ENCODE results near the gene HTR4.
"Not testable (repeated sequence)": the region's sequence is repeated elsewhere in the genome, so short reads cannot be mapped to it uniquely, and the experiment has no call there.

The HTR4 gene

GRCh38 chr5:148469501-148469935, 184.8 kb downstream of the HTR4 start:
- no peak for DNase-seq

DNA sequence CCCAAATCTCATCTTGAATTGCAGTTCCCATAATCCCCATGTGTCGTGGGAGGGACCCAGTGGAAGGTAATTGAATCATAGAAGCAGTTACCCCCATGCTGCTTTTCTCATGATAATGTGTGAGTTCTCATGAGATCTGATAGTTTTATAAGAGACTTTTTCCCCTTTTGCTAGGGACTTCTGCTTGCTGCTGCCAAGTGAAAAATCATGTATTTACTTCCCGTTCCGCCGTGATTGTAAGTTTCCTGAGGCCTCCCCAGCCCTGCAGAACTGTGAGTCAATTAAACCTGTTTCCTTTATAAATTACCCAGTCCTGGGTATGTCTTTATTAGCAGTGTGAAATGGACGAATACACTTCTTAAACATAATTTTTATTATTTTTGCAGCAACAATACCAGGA, 185.6 kb downstream of the HTR4 start:
- DNase-seq = not testable (repeated sequence)

- no peak for DNase-seq
These were observed 186.4 kb downstream of the HTR4 start for GRCh38 chr5:148467958-148468357.

DNA sequence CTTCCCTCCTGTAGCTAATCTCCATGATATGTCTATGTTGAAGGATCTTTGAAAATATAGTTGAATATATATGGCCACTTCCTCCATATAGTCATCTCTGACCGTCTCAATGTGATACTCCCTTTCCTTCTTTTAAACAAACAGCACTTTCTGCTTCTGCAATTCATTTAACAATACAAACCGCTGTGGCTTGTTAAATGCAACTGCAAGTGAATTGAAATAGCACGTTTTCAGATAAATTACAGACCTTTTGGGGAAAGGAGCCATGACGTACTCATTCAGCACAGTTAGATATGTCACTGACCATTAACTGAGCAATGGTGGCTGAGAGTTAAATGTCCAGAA, 188.1 kb downstream of the HTR4 start:
- no peak for DNase-seq

DNA sequence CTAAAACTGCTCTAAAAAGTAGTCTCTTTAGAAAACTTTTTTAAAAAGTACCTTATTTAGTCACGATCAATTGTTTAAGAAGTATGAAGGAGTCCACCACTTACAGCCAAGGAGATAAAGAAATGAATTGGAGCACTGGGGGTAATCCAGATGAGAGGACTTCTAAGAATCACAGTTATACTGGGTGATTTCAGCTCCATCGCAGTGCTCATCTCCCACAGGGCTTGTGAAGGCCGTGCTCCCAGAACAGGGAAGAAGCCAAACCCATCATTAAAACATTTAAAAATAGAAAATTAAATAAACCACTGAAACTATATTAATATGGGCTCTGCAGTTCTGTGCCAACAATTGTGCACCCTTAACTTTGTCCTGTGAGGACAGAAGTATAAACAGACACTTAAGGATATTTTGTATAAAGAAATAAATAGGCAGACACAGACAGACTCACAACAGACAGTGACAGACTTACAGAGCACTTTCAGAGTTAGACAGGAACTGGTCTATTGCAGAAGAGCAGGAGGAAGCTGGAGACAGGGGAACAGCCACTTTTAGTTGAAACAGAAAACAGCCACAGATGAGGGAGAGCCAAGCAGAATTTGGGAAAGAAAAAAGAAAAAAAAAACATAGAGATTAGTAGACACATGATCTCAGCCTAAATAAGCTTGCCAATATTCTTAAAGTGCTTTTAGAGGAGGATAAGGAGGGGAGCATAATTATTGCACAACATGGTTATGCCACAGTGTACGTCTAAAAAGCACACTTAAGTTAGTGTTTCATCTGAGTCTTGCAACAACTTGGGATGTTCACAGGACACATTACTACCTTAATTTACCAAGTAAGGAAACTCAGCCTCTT, 188.7 kb downstream of the HTR4 start:
- no peak for DNase-seq

DNA sequence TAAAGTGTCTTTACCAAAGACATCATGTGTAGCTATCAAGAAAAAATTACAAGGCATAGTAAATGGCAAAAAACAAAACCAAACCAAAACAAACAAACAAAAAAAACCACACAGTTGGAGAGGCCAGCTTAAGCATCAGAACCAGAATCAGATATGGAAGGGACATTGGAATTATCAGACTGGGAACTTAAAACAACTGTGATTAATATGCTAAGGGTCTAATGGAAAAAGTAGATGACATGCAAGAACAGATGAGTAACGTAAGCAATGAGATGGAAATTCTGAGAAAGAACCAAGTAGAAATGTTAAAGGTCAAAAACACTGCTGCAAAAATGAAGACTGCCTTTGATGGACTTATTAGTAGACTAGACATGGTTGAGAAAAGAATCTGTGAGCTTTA, 194.7 kb downstream of the HTR4 start:
- DNase-seq = no peak

DNA sequence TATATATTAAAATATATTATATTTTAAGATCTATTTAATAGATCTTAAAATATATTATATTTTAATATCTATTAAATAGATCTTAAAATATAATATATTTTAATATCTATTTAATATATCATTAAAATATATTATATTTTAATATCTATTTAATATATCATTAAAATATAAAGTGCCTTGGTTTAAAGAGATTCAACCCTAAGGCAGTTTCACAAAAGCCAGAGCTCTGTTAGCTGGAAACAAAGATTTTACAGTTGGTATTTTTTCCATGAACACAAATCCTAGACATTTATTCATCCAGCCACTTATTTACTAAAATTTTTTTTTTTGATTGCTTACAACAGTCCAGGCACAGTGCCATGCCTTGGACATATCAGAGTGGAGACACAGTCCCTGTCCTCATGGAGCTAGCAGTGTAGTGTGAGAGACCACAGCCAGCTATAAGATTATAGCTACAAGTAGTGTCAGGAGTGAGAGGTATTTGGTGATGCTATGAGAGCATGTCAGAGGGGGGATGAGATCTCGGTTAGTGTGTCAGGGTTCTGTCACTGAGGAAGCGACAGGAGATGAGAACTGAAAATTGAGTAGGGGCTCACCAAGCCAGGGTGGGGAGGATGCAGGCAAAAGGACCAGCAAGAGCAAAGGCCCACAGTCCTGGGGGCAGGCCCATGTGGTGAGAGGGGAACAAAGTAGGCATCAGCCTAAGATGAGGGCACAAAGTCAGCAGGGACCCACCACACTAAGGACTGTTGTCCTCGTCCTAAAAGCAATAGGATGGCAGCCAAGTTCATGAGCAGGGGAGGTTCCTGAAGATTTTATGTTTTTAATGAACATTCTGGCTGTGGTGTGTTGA, 196.1 kb downstream of the HTR4 start:
- DNase-seq = no peak

DNA sequence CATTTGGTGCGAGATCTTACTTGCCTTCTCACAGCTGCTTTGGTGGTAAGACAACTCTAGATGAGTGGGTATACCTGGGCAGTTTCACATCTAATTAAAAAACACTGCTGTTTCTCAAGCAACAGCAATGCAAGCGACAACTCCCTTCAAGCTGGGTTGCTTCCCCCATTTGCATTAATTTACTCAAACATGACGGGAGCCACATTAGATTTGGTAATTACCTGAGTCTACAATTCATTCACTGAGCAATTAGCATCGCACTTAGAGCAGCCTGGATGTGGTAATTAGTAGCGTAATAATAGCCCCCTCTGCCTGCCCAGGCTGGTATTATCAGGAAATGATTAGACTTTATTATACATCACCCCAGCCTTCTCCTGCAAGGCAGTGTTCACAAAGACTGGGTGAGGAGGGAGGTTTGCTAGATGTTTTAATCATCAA, 197.1 kb downstream of the HTR4 start:
- DNase-seq = no peak

GRCh38 chr5:148455185-148455584, 199.1 kb downstream of the HTR4 start:
- no peak for DNase-seq

- no peak for DNase-seq
These were observed 199.8 kb downstream of the HTR4 start for GRCh38 chr5:148454576-148454975.

DNA sequence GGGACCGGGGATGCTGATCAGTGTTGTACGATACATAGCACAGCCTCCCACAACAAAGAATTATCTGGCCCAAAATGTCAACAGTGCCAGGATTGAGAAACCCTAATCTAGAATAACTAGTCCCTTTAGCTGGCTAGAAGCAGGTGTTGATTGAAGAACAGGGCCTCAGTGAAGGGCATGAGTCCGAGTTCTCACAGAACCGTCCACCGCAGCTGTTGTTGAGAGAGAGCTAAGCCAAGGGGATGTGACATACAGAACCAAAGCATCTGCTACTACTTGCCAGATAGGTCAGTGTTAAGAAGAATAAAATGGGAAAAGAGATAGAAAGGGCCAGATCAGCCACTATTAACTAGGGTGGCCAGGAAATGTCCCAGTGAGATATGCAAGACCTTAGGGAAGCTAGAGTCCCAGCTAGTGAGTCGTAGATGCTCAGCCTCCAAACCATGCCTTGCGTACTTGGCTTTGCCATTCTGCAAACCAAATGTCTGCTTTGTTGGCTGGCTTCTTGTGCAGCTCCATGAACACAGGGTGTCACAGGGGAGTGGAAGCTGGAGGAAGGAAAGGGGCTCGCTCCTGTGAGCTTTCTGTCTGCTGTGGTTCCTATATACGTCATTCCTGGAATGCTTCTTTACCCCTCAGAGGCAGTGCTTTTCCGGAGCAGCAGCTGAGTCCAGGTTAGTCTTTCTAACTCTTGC, 201.7 kb downstream of the HTR4 start:
- DNase-seq = no peak

DNA sequence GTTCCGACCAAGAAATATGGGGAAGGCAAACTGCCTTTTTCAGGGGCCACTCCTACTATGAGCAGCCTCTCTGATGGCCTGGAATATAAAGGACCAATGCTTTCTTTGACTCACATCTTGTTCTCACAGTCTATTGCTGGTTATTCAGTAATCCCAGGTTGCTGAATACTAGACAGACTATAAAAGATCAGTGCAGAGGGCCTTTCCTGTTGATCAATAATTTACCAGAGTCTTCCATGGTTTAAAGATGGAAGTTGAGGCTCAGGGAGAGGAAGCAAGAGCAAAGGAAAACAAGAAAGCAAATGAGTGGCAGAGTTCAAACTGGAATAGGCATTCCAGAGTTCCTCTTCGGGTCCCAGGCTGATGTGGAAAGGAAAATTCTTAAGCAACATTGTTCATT, 207.7 kb downstream of the HTR4 start:
- DNase-seq = no peak

GRCh38 chr5:148445578-148445977, 208.7 kb downstream of the HTR4 start:
- DNase-seq = no peak

DNA sequence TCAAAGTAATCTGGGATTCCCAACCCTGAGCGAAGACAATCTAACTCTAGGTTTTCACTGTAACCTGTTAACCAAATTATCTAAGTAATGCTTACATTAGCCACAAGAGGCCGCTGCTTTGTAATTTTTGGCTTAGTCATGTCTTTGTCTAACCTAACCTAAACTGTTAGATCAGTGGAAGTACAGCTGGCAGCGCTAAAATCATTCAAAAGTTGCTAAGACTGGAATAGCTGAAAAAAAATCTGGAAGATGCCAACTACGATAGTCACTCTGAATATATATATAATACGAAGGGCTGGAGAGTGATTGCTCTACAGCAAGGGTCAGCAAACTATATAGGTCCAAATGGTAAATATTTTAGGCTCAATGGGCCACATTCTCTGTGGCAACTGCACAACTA, 210.3 kb downstream of the HTR4 start:
- no peak for DNase-seq

- DNase-seq = no peak
These were observed 211.1 kb downstream of the HTR4 start for GRCh38 chr5:148443241-148443640.

GRCh38 chr5:148438933-148439332, 215.4 kb downstream of the HTR4 start:
- DNase-seq = no peak

GRCh38 chr5:148437249-148437648, 217.1 kb downstream of the HTR4 start:
- DNase-seq = no peak

GRCh38 chr5:148436029-148436428, 218.3 kb downstream of the HTR4 start:
- no peak for DNase-seq

DNA sequence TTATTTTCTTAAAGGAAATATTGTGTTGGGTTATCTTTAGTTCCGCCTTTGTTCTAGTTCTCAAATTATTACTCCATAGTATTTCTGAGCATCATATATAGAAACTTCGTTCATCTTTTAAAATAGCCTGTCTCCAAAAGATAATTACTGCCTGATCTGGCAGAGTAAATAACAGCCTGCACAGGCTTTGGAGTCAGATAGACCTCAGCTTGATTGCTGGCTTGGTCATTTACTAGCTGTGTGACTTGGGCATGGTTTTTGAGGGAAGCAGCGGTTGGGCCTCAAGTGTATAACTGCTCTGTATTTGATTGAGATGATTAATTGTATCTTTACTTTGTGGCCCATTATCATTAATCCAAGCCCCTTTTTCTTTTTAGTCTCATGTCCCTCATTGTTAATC, 220.5 kb downstream of the HTR4 start:
- no peak for DNase-seq
